SK-N-SH treated with all-trans-retinoic acid at 6 μM for 48 hours (cell line): ENCODE results near the gene ARID3A.

Experiments
- OSR1 ChIP-seq: fragments of 250-450 bp; sonication (Bioruptor Pico); IDR thresholded peaks from 2 replicates; pipeline ENCODE4 v1.8.0; 2022; ENCODE audit warnings: moderate library complexity, mild to moderate bottlenecking, inconsistent platforms
- ZFP30 ChIP-seq: fragments of 450-650 bp; formaldehyde crosslinking; IDR thresholded peaks from 2 replicates; pipeline ENCODE4 v1.5.0; 2022; ENCODE audit warnings: mild to moderate bottlenecking, moderate library complexity
- ZNF70 ChIP-seq: fragments of 450-650 bp; formaldehyde crosslinking; IDR thresholded peaks from 2 replicates; pipeline ENCODE4 v1.5.0; 2020; ENCODE audit warnings: mild to moderate bottlenecking, moderate library complexity
- TF ChIP-seq, protein P1 (sequence below): fragments of 250-450 bp; sonication (Bioruptor Pico); IDR thresholded peaks from 2 replicates; pipeline ENCODE4 v1.8.0; 2021; ENCODE audit warnings: low read depth, mild to moderate bottlenecking, moderate library complexity, borderline replicate concordance

- TF ChIP-seq OSR1 (CRISPR knock-in tag): no peak
- no peak for TF ChIP-seq ZFP30 (CRISPR knock-in tag)
- TF ChIP-seq, protein P1, sequence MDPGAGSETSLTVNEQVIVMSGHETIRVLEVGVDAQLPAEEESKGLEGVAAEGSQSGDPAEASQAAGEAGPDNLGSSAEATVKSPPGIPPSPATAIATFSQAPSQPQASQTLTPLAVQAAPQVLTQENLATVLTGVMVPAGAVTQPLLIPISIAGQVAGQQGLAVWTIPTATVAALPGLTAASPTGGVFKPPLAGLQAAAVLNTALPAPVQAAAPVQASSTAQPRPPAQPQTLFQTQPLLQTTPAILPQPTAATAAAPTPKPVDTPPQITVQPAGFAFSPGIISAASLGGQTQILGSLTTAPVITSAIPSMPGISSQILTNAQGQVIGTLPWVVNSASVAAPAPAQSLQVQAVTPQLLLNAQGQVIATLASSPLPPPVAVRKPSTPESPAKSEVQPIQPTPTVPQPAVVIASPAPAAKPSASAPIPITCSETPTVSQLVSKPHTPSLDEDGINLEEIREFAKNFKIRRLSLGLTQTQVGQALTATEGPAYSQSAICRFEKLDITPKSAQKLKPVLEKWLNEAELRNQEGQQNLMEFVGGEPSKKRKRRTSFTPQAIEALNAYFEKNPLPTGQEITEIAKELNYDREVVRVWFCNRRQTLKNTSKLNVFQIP (CRISPR knock-in tag): no peak
- TF ChIP-seq ZNF70 (CRISPR knock-in tag): no peak
Measured at GRCh38 chr19:898663-899062, 27.2 kb upstream of the ARID3A start.
